Left ventricle myocardium inferior (tissue), 1 donor: ENCODE data around the gene HSPH1. TPM values are rescaled to one million over a fixed set of nuclear protein-coding genes. Genes with fewer than 3 reads are reported as not detected.
"Not testable (repeated sequence)": the region's sequence is repeated elsewhere in the genome, so short reads cannot be mapped to it uniquely, and the experiment has no call there.

Source experiments
- DNase-seq: peaks from one replicate; pipeline ENCODE4 v3.0.0-alpha.2; 2020
- H3K27ac ChIP-seq: fragments of 200-600 bp; replicated peaks from 2 replicates; pipeline ENCODE4 v1.8.0; 2021
- H3K27me3 ChIP-seq: fragments of 200-600 bp; 2 replicates; pipeline ENCODE4 v1.8.0; 2021; ENCODE audit warnings: low read depth
- H3K36me3 ChIP-seq: fragments of 200-600 bp; 2 replicates; pipeline ENCODE4 v1.8.0; 2021
- H3K4me1 ChIP-seq: fragments of 200-600 bp; 2 replicates; pipeline ENCODE4 v1.8.0; 2021
- H3K4me3 ChIP-seq: fragments of 200-600 bp; 2 replicates; pipeline ENCODE4 v1.8.0; 2021; ENCODE audit warnings: mild to moderate bottlenecking, moderate library complexity
- H3K9me3 ChIP-seq: fragments of 200-600 bp; replicated peaks from 2 replicates; pipeline ENCODE4 v1.8.0; 2021
- CTCF ChIP-seq: fragments of 200-600 bp; IDR thresholded peaks from 2 replicates; pipeline ENCODE4 v1.8.0; 2021; ENCODE audit warnings: antibody characterized with exemption, mild to moderate bottlenecking, borderline replicate concordance
- intact Hi-C: fragments of 100-400 bp; cut with micrococcal nuclease; formaldehyde crosslinking; loops from one replicate; pipeline ENCODE4 v1.11.0; 2022
- total RNA-seq: library from RNA; stranded (reverse); fragmentation: NEBNext Ultra II Directional; extraction: Animal tissue kit (Norgen Biotek cat#: 25700); gene quantifications from one replicate; pipeline ENCODE4 v1.2.1, GENCODE V29; 2021
- donor health status: DM: no; HTN: yes; CAD: no; lungs with severe emphysema.

The HSPH1 gene
- total RNA-seq, 1 donor from 2014 or later = 78.8 TPM

- H3K4me3 ChIP-seq = no peak overlapping the region
- H3K4me1 ChIP-seq = no peaks in the 10 kb centered on the region
- no peak overlapping the region for H3K27ac ChIP-seq
- no peaks in the 10 kb centered on the region for H3K36me3 ChIP-seq
- TF ChIP-seq CTCF = no peak
- DNase-seq = no peak
- intact Hi-C loops = no loop called here
- peaks cover 6% of the 10 kb centered on the region for H3K9me3 ChIP-seq
- no peaks in the 10 kb centered on the region for H3K27me3 ChIP-seq
These were observed 23.4 kb upstream of the HSPH1 start for GRCh38 chr13:31184981-31185645.

GRCh38 chr13:31184451-31184850 lies 22.7 kb upstream of the HSPH1 start:
- Histone ChIP-seq H3K4me1 (no peaks in the 10 kb centered on the region), H3K9me3 (peaks cover 6% of the 10 kb centered on the region), H3K36me3 (no peaks in the 10 kb centered on the region), H3K27me3 (no peaks in the 10 kb centered on the region), H3K4me3 (no peak overlapping the region), H3K27ac (no peak overlapping the region)
- intact Hi-C loops = no loop called here
- TF ChIP-seq CTCF = no peak
- DNase-seq = no peak

- intact Hi-C loops = no loop called here
- no peaks in the 10 kb centered on the region for H3K4me1 ChIP-seq
- no peaks in the 10 kb centered on the region for H3K27me3 ChIP-seq
- no peak overlapping the region for H3K4me3 ChIP-seq
- no peak overlapping the region for H3K27ac ChIP-seq
- no peaks in the 10 kb centered on the region for H3K36me3 ChIP-seq
- TF ChIP-seq CTCF = no peak
- H3K9me3 ChIP-seq = peaks cover 1% of the 10 kb centered on the region
- DNase-seq = no peak
These were observed 21.3 kb upstream of the HSPH1 start for GRCh38 chr13:31182987-31183386.

- no peaks in the 10 kb centered on the region for H3K27me3 ChIP-seq
These were observed 18.1 kb upstream of the HSPH1 start for GRCh38 chr13:31179754-31180153.

GRCh38 chr13:31179241-31179640 lies 17.5 kb upstream of the HSPH1 start:
- no peaks in the 10 kb centered on the region for H3K27me3 ChIP-seq
- no peaks in the 10 kb centered on the region for H3K36me3 ChIP-seq
- no peaks in the 10 kb centered on the region for H3K9me3 ChIP-seq
- DNase-seq = no peak
- no peak for TF ChIP-seq CTCF
- H3K27ac ChIP-seq = no peak overlapping the region
- H3K4me3 ChIP-seq = no peak overlapping the region
- no peaks in the 10 kb centered on the region for H3K4me1 ChIP-seq
- intact Hi-C loops = no loop called here

More at GRCh38 chr13:31179754-31180153, 18.1 kb upstream of the HSPH1 start:
- TF ChIP-seq CTCF = no peak
- H3K27ac ChIP-seq = no peak overlapping the region
- no peak overlapping the region for H3K4me3 ChIP-seq
- no peaks in the 10 kb centered on the region for H3K36me3 ChIP-seq
- H3K4me1 ChIP-seq = no peaks in the 10 kb centered on the region
- intact Hi-C loops = no loop called here
- DNase-seq = no peak
- H3K9me3 ChIP-seq = no peaks in the 10 kb centered on the region

- H3K9me3 ChIP-seq, H3K4me1 ChIP-seq, H3K36me3 ChIP-seq, intact Hi-C loops, H3K27ac ChIP-seq, DNase-seq, H3K27me3 ChIP-seq, H3K4me3 ChIP-seq: not testable (repeated sequence)
These were observed 16.2 kb upstream of the HSPH1 start for GRCh38 chr13:31177813-31178495.
